HepG2 (cell line): ENCODE results near the gene CCDC85A.

ENCODE experiments used
- RXRA ChIP-seq: sonication (generic); formaldehyde crosslinking; IDR thresholded peaks from 2 replicates; pipeline ENCODE4 v1.5.1; 2020; ENCODE audit warnings: missing genetic modification reagents
- ZNF609 ChIP-seq: sonication (generic); formaldehyde crosslinking; IDR thresholded peaks from 2 replicates; pipeline ENCODE4 v1.4.0; 2020; ENCODE audit warnings: mild to moderate bottlenecking, missing genetic modification reagents, borderline replicate concordance

- no peak for TF ChIP-seq RXRA (CRISPR knock-in tag)
- TF ChIP-seq ZNF609, result no peak
Observed at GRCh38 chr2:56295666-56296065, 111.9 kb downstream of the CCDC85A start.
